GM18907 (cell line): Measurements from ENCODE around the gene CTSF.
A peak's percentile ranks its signal among the peaks of the same experiment; 100 is the strongest.
"Not testable (repeated sequence)": the region's sequence is repeated elsewhere in the genome, so short reads cannot be mapped to it uniquely, and the experiment has no call there.

Experiments used
- ATAC-seq: cut with Tn5 transposase; IDR thresholded peaks from one replicate; pipeline ENCODE4 v1.9.1; 2021; ENCODE audit warnings: mild to moderate bottlenecking, moderate library complexity; ENCODE audit not compliant: unreplicated experiment

The CTSF gene

DNA sequence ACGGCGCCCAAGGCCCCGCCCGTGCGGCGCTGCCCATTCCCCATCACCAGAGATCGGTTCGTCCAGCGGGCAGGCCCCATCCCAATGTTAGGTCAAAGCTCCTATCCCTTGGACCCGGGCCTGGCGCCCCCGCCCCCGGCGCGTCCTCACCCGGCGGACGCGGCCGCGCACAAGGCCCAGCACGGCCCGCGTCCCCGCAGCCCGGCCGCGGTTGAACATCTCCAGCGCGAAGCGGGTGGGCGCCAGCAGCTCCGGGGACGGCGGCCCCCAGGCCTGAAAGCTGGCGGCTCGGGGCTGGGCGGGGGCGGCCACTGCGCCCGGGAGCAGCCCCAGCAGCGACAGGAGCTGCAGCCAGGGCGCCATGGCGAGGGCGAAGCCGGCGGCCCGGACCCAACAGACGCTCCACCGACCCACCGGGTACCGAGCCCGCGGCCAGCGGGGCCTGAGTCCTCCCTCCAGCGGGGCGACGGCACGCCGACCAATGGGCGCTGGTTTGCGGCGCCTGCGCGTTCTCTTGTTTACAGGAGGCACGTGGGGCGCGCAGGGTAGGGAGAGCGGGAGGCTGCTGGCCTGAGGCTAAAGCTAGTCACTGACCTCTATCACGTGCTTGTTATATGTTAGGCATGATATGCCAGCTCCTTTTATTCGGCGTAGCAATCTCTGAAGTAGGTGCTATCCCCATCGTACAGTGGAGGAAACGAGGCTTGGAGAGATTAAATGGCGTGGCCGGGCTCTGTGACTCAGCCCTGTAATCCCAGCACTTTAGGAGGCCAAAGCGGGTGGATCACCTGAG, at the start of gene CTSF:
Gene CTSF (minus strand): TSS at position 483 of the 793 bp plus-strand sequence. CDS start 120 bp downstream, at position 363.
- ATAC-seq: no peak

DNA sequence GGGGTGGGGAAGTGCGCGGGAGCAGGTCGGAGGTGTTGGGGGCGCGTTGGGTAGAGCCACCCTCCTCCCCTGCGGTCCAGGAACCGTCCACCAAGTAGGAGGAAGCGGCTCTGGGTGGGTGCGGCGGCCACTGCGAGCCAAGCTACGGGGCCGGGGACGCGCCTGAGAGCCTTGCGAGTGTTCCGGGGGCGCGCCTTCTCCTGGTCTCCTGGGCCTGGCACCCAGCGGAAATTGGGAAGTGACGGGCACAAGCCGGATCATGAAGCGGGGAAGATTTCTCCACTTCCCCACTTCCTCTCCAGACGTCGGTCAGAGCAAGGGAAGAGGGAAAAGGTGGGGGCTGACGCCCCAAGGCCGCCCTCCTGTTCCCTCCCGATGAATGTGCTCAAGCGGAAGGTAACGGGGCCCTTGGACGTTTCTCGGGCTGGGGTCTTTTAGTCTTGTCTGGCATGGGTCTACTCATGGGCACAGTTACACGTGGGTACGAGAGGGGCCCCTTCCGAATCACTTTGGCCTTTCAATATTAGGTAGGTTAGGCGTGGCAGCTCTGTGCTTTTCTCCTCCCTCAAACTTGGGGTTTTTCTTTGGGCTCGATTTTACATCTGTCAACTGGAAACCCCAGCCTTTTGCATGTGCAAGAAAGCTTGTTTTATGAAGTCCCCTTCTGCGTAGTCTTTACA, 48.9 kb upstream of the CTSF start:
- peak; percentile 18 for ATAC-seq

DNA sequence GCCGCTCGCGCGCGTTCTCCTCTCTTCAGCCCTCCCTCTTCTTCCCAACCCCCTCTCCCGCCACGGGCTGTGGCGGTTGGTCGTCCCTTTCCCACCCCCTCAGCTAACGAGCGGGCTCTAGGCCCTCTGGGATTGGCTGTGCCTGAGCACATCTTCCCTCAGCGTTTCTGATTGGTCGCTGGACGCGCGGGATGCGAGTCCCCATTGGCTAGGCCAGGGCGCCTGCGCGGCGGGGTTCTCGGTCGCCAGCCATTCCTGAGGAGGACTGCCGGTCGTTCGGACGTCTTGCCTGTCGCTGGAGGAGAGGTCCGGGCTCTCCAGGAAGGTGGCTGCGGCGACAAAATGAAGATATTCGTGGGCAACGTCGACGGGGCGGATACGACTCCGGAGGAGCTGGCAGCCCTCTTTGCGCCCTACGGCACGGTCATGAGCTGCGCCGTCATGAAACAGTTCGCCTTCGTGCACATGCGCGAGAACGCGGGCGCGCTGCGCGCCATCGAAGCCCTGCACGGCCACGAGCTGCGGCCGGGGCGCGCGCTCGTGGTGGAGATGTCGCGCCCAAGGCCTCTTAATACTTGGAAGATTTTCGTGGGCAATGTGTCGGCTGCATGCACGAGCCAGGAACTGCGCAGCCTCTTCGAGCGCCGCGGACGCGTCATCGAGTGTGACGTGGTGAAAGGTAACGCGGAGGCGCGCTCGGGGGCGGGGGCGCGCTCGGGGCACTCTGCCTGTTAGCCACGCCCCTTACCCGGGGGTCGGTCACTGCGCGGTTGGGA, 48.2 kb upstream of the CTSF start, which contains the start of gene RBM14:
Gene RBM14 (plus strand): TSS at position 252 of the 776 bp plus-strand sequence. CDS start 91 bp downstream, at position 343.
- ATAC-seq: peak; percentile 89

DNA sequence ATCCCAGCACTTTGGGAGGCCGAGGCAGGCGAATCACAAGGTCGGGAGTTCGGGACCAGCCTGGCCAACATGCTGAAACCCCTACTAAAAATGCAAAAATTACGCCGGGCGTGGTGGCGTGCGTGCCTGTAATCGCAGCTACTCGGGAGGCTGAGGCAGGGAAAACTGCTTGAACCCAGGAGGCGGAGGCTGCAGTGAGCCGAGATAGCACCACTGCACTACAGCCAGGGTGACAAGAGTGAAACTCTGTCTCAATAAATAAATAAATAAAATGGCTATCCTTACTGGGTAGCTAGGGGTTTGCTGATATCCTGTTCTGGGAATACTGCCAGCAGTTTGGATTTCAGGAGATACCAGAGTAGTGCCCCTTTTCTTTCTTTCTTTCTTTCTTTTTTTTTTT, 45.7 kb upstream of the CTSF start:
- no peak for ATAC-seq

DNA sequence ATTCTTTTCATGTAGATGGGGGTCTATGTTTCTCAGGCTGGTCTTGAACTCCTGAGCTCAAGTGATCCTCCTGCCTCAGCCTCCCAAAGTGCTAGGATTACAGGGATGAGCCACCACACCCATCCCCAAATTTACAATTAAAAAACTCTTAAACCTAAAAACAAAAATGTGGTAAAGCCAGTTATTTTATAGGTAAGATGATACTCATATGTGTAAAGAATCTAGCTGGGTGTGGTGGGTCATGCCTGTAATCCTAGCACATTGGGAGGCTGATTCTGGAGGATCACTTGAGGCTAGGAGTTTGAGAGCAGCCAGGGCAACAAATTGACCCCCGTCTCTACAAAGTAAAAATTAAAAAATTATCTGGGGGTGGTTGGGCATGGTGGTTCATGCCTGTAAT, 44.1 kb upstream of the CTSF start:
- no peak for ATAC-seq

DNA sequence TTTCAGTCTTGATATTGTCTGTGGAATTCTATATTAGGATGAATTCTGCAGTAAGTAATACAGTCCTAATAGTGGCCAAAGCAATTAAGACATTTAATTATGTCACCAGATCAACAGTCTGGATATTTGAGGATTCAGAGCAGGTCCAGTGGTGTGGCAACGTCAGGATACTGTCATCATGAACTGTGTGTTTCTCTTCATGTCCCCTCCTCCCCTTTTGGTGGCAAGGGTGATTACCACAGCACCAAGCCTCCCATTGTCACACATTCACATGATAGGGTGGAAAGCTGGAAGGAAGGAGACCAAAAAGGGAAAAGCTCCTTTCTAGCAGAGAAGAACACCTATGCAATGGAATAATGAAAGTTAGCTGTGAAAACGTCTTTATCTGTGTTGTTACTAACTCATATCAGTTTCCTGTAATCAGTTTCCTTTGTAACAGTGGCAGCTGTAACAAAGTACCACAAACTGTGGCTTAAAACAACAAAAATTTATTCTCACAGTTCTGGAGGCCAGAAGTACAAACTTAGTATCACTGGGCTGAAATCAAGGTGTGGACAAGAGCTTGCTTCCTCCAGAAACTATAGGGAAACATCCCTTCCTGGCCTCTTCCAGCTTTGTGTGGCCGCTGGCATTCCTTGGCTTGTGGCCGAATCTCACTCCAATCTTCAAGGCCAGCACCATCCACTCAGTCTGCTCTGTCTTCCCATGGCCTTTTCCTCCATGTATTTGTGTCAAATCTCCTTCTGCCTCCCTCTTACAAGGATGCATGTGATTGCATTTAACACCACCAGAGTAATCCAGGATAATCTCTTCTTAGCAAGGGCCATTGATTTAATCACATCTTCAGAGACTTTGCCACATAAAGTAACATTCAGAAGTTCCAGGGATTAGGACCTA, 41.6 kb upstream of the CTSF start:
- ATAC-seq: no peak

DNA sequence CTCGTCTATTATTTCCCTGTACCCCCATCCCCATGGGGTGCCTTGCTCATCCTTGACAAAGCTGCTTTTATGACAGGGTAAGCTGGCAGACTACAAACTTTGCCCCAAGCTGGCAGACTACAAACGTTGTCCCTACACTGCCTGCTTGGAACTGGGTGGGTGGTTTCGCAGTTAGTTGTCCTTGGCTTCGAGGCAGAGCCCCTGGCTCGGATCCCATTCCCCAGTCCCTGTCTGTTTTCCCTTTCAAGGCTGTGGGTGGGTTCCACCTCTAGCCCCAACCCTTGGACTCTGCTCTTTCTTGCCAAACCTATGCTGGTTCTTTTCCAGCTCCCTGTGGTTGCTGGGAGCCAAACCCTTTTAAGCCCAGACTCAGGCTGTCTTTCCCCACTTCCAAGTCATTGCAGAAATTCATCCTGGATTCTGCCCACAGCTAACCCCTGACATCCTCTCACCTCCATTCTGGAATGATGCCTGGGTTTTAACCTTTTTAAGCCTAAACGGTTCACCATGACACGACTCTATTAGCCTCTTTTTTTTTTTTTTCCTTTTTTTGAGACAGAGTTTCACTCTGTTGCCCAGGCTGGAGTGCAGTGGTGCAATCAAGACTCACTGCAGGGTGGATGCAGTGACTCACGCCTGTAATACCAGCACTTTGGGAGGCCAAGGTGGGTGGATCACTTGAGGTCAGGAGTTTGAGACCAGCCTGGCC, 38.9 kb upstream of the CTSF start:
- ATAC-seq: no peak

DNA sequence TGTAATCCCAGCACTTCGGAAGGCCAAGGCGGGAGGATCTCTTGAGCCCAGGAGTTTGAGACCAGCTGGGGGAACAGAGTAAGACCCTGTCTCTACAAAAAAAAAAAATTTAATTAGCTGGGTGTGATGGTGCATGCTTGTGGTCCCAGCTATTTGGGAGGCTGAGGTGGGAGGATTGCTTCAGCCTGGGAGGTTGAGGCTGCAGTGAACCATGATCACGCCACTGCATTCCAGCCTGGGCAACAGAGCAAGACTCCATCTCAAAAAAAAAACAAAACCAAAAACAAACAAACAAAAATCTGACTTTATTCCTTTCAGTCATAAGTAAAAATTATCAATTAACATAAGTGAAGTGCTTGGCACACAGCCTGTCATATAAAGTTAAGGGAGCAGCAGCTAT, 38.2 kb upstream of the CTSF start:
- not testable (repeated sequence) for ATAC-seq

DNA sequence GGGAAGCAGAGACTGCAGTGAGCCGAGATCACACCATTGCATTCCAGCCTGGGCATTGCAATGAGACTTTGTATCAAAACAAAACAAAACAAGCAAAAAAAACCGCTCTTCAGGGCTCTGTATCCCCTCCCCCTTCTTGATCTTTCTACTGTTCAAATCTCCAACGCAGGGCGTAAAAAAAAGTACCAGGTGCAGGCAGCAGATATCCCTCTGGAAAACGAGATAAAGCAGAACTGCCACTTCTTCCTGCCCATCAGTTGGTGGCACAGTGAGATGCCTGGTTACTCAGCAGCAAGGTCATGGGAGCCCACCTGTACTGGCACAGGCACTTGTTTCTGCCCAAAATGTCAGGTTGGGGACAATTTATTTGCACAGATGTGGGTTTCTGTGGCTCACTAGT, 35.7 kb upstream of the CTSF start:
- no peak for ATAC-seq

DNA sequence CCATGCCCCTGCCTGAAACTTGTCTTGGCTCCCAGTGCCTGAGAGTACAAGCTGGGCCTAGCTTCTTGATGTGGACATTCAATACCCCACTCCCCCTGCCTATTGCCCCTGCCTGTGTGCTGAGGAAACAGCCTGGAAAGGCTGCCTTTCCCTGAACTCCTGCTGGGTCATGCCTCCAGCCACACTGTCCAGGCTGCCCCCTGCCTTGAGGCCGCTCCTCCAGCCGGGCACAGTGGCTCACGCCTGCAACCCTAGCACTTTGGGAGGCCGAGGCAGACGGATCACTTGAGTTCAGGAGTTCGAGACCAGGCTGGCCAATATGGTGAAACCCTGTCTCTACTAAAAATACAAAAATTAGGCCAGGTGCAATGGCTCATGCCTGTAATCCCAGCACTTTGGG, 34.7 kb upstream of the CTSF start:
- no peak for ATAC-seq

DNA sequence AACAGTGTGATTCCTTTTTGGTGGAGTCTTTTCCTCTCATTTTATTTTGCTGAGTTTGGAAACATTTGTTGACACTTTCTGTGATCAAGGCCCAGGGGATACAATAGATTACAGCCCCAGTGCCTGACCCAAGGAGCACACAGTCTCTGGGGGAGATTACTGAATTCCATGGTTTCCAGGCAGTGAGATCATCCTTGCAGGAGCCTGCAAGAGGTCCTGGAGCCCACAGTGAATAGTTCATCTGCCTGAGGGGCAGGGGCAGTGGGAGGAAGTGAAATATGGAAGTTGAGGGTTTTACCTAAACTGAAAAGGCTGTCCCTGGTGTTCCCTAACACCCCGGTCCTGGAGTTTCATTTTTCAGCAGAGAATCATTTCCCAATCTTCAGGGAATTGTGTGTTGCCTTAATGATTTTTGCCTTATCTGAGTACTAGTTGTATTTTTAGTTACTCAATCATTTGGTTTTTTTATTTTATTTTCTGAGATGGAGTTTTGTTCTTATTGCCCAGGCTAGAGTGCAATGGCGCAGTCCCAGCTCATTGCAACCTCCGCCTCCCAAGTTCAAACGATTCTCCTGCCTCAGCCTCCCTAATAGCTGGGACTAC, 32.3 kb upstream of the CTSF start:
- ATAC-seq: no peak

DNA sequence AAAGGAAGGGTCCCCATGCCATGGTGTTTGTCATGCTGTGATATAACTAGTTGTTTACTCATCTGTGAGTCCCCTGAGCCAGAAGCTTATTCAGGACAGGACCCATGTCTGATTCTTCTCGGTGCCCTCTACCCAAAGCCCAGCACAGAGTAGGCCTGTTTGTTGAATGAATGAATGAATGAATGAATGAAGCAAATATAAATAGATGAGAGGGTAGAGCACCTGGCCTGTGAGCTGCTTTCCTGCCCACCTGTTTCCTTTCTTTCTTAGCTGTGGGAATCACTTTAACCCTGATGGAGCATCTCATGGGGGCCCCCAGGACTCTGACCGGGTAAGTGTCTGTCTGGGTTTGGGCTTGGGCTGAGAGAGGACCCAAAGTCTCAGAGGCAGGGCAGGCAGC, 31.8 kb upstream of the CTSF start:
- ATAC-seq: no peak

DNA sequence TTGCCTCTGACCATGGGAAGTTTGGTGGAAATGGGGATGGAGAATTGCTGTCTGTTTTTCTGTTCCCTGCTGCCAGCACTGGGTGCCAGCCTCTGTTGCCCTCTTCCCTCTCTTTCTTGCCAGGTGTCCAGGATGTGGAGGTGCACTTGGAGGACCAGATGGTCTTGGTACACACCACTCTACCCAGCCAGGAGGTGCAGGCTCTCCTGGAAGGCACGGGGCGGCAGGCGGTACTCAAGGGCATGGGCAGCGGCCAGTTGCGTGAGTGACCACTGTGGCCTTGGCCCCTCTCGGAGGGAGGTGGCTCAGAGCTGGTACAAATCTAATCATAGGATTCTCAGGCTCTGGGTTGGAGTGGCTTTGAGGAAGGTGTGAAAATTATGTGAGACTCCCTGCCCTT, 30.6 kb upstream of the CTSF start:
- ATAC-seq: no peak

DNA sequence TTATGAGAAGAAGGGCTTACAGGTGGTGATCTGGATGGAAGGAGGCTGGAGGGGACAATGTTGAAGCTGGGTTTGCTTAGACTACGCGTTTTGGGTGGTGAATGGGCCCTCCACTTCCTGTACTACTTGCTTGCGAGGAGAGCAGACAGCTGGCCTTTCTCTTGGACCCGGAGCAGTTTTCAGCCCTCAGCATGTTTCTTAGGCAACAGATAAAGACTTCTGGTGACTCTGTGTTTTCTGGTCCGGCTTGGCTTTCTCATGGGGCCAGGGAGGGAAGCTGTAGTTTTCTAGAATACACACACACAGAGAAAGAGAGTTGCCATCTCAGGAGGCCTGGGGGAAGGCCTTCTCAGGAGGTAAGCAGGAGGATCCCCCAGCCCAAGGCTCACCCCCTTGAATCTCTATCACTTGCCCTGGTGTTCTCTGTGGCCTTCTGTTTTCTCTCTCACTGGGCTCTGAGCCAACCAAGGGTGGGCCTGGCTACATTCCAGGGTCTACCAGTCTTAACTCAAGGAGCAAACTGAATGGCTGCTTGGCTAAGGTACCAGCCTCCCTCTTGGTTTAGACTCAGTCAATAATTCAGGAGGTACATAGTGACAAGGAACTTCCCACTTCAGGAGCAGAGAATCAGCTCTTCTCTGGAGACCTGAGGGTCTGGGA, 27.0 kb upstream of the CTSF start:
- ATAC-seq: no peak

DNA sequence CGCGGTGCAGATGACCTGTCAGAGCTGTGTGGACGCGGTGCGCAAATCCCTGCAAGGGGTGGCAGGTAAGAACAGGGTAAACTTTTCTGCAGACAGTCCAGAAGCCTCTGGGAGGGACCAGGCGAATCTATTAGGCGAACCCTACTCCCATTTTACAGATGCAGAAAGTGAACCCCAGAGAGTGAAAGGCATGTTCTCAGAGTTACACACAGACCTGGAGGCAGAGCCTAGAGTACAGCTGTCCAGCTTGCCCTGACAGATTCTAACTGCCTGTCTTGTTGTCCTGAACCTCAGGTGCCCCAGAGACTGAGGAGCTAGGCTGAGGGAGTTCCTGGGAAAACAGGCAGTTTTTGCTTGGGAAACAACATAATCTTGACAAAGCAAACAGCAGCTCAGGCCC, 25.2 kb upstream of the CTSF start:
- no peak for ATAC-seq

DNA sequence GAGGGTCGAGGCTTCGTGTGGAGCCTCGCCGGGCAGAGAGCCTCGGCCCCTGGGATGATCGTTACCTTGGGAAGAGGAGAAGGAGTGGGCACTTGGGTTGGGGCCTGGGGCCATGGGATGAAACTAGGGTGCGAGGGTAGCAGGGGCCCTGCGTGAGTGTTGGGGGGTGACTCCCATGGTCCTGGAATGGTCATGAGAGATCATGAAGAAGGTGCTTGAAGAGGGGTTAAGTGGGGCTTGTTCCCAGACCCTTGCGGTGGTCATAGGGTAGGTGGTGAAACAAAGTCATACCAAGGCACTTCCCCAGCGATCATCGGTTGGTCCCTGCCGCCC, 24.9 kb upstream of the CTSF start:
- ATAC-seq: peak; percentile 22

DNA sequence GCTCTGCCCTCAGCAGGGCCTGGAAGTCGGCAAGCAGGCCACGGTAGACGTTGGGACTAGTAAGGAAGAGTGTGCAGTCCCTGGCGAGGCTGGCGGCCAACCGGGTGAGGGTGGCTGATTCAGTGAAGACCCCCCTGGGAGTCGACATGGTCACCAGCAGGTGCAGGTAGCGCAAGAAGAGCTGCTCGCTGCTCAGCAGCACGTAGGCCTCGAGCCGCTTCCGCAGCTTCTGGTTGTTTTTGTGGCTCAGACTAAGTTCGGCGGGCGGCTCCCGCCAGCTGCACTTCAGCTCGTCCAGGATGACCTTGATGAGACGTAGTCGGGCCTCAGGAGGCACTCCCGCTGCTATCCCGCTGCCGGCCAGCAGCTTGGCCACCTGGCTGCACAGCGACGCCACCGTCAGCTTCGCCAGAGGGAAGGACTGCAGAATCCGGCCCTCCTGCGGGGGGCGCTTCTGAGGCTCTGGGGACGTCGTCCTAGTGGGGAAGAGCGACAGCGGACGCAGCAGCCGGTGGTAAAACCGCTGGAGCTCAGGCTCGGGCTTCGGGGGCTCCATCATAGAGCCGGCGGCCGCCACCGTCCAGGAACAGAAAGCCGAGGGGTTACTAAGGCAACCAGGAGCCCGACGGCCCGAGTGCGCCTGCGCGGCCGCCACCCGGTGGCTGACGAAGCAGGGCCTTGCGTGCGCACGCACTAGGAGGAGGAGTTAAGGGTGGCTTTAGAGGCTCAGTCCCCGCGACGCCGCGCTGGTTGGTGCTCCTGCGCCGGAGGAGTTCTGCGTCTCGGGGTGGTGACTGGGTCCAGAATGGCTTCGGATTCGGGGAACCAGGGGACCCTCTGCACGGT, 24.3 kb upstream of the CTSF start, which contains the start of the genes CCDC87 and CCS:
Gene CCDC87 (minus strand): TSS at position 607 of the 846 bp plus-strand sequence. CDS start 48 bp downstream, at position 559.
Gene CCS (plus strand): TSS at position 729 of the 846 bp plus-strand sequence. CDS start 77 bp downstream, at position 806.
- ATAC-seq: peak; percentile 81

DNA sequence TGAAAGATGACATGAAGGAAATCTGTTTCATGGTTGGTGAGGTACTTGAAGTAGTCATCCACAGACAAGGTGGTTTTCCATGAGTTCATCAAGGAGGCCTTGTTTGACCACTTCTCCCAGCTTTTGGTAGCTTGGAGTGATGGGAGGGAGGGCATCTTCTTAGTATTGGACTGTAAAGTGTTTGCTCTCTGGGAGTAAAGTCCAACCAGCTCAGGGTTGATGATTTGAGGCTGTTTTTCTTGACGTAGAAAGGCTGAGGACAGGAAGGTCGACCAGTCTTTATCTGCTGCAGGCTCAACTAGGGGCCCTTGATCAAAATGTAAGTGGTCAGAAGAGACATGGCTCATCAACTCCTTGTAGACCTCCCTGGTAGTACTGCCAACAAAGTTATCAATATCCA, 22.8 kb upstream of the CTSF start:
- ATAC-seq: no peak
